ENCODE measurements around the gene USP7. TPM values are rescaled to one million over a fixed set of nuclear protein-coding genes. Genes with fewer than 3 reads are reported as not detected.
"Not testable (repeated sequence)": the region's sequence is repeated elsewhere in the genome, so short reads cannot be mapped to it uniquely, and the experiment has no call there.

USP7 gene
- total RNA-seq, 1 experiment from 2014 or later, result 228 TPM

- Histone ChIP-seq H3K36me3 (ENCODE audit: insufficient read depth, low read length, poor library complexity, severe bottlenecking) (no peaks in the 10 kb centered on the region), H3K4me3 (ENCODE audit: low read depth, low read length, poor library complexity, severe bottlenecking) (no peak overlapping the region), H3K4me1 (ENCODE audit: insufficient read depth, low read length, poor library complexity, severe bottlenecking) (no peaks in the 10 kb centered on the region), H3K9me3 (ENCODE audit: low read depth, low read length, poor library complexity, severe bottlenecking) (no peaks in the 10 kb centered on the region), H3K27me3 (replicated peaks; ENCODE audit: insufficient read depth, low read depth, low read length, poor library complexity) (no peaks in the 10 kb centered on the region), H3K27ac (ENCODE audit: low read depth, low read length, poor library complexity, severe bottlenecking) (no peak overlapping the region)
- POLR2A ChIA-PET (ENCODE audit: low non-redundant PET), result interaction anchor here (0.6 kb wide), 1 partner anchor 22 kb away, joined by 3 read pairs; no protein-coding TSS in a partner anchor
- BruUV-seq (replicated peaks), result no TSS peak
- TF ChIP-seq EZH2 (IDR thresholded peaks at IDR 0.05; ENCODE audit: borderline replicate concordance, low read depth, low read length, poor library complexity, severe bottlenecking), result no peak
- no peak for TF ChIP-seq CTCF (conservative IDR thresholded peaks at IDR 0.05; ENCODE audit: low read depth, low read length)
- no peak for DNase-seq (ENCODE audit: low spot score)
- intact Hi-C loops (cut with micrococcal nuclease; ENCODE audit: unreplicated experiment), result no loop called here
- CTCF ChIA-PET, result no interaction called here
Observed at GRCh38 chr16:8972843-8973586, 9.3 kb upstream of the USP7 start.

DNA sequence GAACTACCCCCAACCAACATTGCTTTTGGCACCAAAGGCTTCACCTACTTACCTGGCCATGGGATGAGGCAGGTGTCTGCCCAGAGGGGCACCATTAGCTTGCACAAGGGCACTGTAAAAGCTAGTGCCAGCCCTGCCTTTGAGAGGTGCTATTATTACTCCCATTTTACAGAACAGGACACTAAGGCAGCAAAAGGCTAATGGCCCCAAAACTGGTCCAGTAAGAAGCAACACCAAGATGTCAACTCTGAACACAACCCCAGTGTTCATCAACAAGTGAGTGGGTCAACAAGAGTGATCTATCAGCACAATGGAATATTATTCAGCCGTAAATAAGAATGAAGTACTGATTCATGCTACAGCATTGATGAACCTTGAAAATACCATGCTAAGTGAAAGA is 7.7 kb upstream of the USP7 start:
- ChIA-PET CTCF (no interaction called here), POLR2A (ENCODE audit: low non-redundant PET) (no interaction called here)
- Histone ChIP-seq H3K36me3 (ENCODE audit: insufficient read depth, low read length, poor library complexity, severe bottlenecking) (no peaks in the 10 kb centered on the region), H3K4me3 (ENCODE audit: low read depth, low read length, poor library complexity, severe bottlenecking) (no peak overlapping the region), H3K4me1 (ENCODE audit: insufficient read depth, low read length, poor library complexity, severe bottlenecking) (no peaks in the 10 kb centered on the region), H3K27me3 (replicated peaks; ENCODE audit: insufficient read depth, low read depth, low read length, poor library complexity) (no peaks in the 10 kb centered on the region), H3K27ac (ENCODE audit: low read depth, low read length, poor library complexity, severe bottlenecking) (no peak overlapping the region), H3K9me3 (ENCODE audit: low read depth, low read length, poor library complexity, severe bottlenecking) (no peaks in the 10 kb centered on the region)
- intact Hi-C loops (cut with micrococcal nuclease; ENCODE audit: unreplicated experiment), result no loop called here
- no peak for DNase-seq (ENCODE audit: low spot score)
- no TSS peak for BruUV-seq (replicated peaks)
- TF ChIP-seq CTCF (conservative IDR thresholded peaks at IDR 0.05; ENCODE audit: low read depth, low read length) (no peak), EZH2 (IDR thresholded peaks at IDR 0.05; ENCODE audit: borderline replicate concordance, low read depth, low read length, poor library complexity, severe bottlenecking) (no peak)

GRCh38 chr16:8969202-8969897 is 5.6 kb upstream of the USP7 start:
- BruUV-seq (replicated peaks); POLR2A ChIA-PET (ENCODE audit: low non-redundant PET); intact Hi-C loops (cut with micrococcal nuclease; ENCODE audit: unreplicated experiment); H3K4me3 ChIP-seq (ENCODE audit: low read depth, low read length, poor library complexity, severe bottlenecking); H3K4me1 ChIP-seq (ENCODE audit: insufficient read depth, low read length, poor library complexity, severe bottlenecking); H3K36me3 ChIP-seq (ENCODE audit: insufficient read depth, low read length, poor library complexity, severe bottlenecking); H3K9me3 ChIP-seq (ENCODE audit: low read depth, low read length, poor library complexity, severe bottlenecking); H3K27me3 ChIP-seq (replicated peaks; ENCODE audit: insufficient read depth, low read depth, low read length, poor library complexity); CTCF ChIA-PET; H3K27ac ChIP-seq (ENCODE audit: low read depth, low read length, poor library complexity, severe bottlenecking): not testable (repeated sequence)
- DNase-seq (ENCODE audit: low spot score), result peak; percentile 29

DNA sequence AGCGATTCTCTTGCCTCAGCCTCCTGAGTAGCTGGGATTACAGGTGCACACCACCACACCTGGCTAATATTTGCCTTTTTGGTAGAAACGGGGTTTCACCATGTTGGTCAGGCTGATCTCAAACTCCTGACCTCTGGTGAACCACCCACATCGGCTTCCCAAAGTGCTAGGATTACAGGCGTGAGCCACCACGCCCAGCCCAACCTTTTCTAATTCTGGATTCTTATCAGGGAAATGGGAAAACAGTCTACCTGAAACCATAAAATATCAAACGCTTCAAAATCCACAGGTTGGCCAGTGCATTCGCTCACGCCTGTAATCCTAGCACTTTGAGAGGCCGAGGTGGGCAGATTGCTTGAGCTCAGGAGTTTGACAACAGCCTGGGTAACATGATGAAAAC is 4.3 kb upstream of the USP7 start:
- H3K27me3 ChIP-seq (replicated peaks; ENCODE audit: insufficient read depth, low read depth, low read length, poor library complexity); H3K4me1 ChIP-seq (ENCODE audit: insufficient read depth, low read length, poor library complexity, severe bottlenecking); DNase-seq (ENCODE audit: low spot score); intact Hi-C loops (cut with micrococcal nuclease; ENCODE audit: unreplicated experiment); H3K36me3 ChIP-seq (ENCODE audit: insufficient read depth, low read length, poor library complexity, severe bottlenecking); H3K9me3 ChIP-seq (ENCODE audit: low read depth, low read length, poor library complexity, severe bottlenecking); H3K4me3 ChIP-seq (ENCODE audit: low read depth, low read length, poor library complexity, severe bottlenecking); POLR2A ChIA-PET (ENCODE audit: low non-redundant PET); CTCF ChIA-PET; H3K27ac ChIP-seq (ENCODE audit: low read depth, low read length, poor library complexity, severe bottlenecking); BruUV-seq (replicated peaks): not testable (repeated sequence)
